ENCODE data around the gene CELF2.
"Not testable (repeated sequence)": the region's sequence is repeated elsewhere in the genome, so short reads cannot be mapped to it uniquely, and the experiment has no call there.

CELF2 gene

DNA sequence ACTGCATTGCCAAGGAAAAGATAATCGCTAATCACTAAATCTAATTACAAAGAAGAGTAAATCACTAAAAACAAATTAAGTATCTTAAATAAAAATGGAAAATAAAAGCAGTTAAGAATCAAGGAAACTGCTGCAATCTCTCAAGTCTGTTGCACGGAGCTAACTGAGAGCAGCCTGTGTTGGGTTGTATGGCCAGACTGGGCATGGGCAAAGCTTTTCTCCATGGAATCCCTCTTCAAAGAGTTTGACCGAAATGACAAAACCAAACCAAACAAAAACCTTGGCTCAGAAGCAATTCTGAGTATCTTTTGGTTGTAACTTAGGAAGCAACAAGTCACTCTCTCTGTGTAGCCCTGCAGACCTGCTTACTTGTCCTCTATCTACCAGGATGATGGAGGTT, 78.8 kb downstream of the CELF2 start:
- DNase-seq (ENCODE audit: low spot score) = no peak

GRCh38 chr10:11097686-11098085, 80.0 kb downstream of the CELF2 start:
- DNase-seq (ENCODE audit: low spot score) = no peak

GRCh38 chr10:11098666-11099065, 81.0 kb downstream of the CELF2 start:
- no peak for DNase-seq (ENCODE audit: low spot score)

- DNase-seq (ENCODE audit: low spot score) = peak; percentile 18
Measured at GRCh38 chr10:11104772-11105675, 87.4 kb downstream of the CELF2 start.

GRCh38 chr10:11105676-11106004, 88.0 kb downstream of the CELF2 start:
- no peak for DNase-seq (ENCODE audit: low spot score)

GRCh38 chr10:11106621-11107374, 89.1 kb downstream of the CELF2 start:
- DNase-seq (ENCODE audit: low spot score) = no peak

DNA sequence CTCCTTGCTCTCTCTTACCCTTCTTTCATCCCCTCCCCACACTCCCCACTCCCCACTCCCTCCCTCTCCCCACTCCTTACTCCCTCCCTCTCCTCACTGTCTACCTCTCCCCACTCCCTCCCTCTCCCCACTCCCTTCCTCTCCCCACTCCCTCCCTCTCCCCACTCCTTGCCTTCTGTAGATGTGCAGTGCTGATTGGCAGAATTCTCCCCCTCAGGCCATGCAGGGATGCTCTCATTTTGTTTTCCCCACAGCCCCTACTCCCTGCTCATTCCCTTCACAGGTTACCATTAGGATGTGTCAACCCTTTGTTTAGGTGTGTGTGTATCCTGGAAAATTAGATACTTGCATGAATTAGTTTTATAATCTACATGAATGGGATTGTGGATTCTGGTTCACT, 90.3 kb downstream of the CELF2 start:
- no peak for DNase-seq (ENCODE audit: low spot score)

- no peak for DNase-seq (ENCODE audit: low spot score)
Measured at GRCh38 chr10:11108356-11108755, 90.7 kb downstream of the CELF2 start.

GRCh38 chr10:11109590-11109989, 91.9 kb downstream of the CELF2 start:
- no peak for DNase-seq (ENCODE audit: low spot score)

- no peak for DNase-seq (ENCODE audit: low spot score)
Measured at GRCh38 chr10:11110539-11110938, 92.9 kb downstream of the CELF2 start.

- no peak for DNase-seq (ENCODE audit: low spot score)
Measured at GRCh38 chr10:11111490-11111889, 93.8 kb downstream of the CELF2 start.

DNA sequence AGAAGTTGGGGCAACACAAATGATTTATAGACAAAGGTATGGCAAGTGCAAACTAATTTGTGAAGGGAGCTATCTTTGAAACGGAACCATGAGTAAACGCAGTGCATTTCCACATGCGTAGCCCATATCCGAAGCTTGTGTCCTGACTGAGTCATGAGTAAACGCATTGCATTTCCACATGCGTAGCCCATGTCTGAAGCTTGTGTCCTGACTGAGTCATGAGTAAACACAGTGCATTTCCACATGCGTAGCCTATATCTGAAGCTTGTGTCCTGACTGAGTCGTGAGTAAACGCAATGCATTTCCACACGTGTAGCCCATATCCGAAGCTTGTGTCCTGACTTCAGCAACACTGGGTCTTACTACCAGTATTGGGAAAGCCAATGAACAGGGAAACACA, 95.0 kb downstream of the CELF2 start:
- no peak for DNase-seq (ENCODE audit: low spot score)

DNA sequence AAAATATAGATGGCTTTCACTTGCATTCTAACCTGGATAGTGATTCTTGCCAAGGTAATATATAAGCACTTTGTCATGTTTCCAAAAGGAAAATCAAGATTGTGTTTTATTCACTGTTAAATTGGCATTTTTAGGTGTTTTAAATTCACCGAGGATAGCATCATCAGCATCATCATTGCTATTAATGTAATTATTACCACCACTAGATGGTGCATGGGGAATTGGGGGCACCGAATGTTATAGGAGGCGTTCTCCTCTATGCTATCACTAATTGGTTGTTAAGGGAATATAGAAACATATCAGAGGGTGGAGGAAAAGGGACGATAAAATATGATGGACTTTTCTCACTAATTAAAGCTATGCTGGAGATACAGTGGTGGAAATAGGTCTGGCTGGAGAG, 95.5 kb downstream of the CELF2 start:
- no peak for DNase-seq (ENCODE audit: low spot score)

GRCh38 chr10:11114269-11114668, 96.6 kb downstream of the CELF2 start:
- no peak for DNase-seq (ENCODE audit: low spot score)

- no peak for DNase-seq (ENCODE audit: low spot score)
Measured at GRCh38 chr10:11115337-11115736, 97.7 kb downstream of the CELF2 start.

GRCh38 chr10:11116361-11116760, 98.7 kb downstream of the CELF2 start:
- no peak for DNase-seq (ENCODE audit: low spot score)

- DNase-seq (ENCODE audit: low spot score) = no peak
Measured at GRCh38 chr10:11116817-11117216, 99.1 kb downstream of the CELF2 start.

- no peak for DNase-seq (ENCODE audit: low spot score)
Measured at GRCh38 chr10:11118686-11119085, 101.0 kb downstream of the CELF2 start.

DNA sequence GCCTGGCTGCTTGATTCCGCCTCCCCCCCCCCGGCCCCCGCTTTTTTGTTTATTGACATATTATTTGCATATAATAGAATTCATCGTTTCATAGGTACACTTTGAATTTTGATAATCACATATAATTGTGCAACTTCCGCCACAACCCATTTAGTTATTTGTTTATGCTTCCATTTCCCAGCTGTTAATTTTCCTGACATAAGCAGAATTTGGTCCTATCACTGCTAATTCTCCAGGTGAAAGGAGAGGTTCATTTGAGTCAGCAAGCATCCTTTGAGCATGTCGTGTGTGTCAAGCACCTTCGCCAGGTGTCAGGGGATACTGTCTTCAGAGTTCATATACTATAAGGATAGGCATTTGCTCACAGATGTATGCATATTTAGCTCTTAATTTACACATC, 102.2 kb downstream of the CELF2 start:
- DNase-seq (ENCODE audit: low spot score) = no peak

DNA sequence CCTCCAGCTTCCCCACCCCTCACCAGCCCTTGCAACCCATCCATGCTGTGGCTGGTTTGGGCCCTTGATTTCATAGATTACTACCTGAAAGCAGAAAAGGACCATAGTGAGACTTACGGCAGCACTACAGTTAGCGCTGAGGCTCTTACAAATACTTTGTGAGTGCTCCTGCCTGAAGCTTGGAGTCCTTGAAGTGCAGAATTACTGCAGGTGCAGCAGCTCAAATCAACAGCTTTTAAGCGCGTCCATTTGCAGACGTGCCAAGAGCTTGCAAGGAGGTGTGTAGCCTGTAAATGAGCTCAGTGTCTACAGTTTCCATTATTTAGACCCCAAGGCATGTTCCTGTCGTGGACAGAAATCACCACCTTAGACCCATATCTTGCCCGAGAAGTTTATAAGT, 103.0 kb downstream of the CELF2 start:
- no peak for DNase-seq (ENCODE audit: low spot score)

DNA sequence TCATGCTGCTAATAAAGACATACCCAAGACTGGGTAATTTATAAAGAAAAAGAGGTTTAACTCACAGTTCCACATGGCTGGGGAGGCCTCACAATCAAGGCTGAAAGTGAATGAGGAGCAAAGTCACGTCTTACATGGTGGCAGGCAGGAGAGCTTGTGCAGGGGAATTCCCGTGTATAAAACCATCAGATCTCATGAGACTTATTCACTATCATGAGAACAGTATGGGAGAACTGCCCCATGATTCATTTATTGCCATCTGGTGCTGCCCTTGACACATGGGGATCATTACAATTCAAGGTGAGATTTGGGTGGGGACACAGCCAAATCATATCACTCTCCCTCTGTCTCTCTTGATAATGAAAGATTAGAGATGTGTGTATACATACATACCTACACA, 106.2 kb downstream of the CELF2 start:
- DNase-seq (ENCODE audit: low spot score) = not testable (repeated sequence)

DNA sequence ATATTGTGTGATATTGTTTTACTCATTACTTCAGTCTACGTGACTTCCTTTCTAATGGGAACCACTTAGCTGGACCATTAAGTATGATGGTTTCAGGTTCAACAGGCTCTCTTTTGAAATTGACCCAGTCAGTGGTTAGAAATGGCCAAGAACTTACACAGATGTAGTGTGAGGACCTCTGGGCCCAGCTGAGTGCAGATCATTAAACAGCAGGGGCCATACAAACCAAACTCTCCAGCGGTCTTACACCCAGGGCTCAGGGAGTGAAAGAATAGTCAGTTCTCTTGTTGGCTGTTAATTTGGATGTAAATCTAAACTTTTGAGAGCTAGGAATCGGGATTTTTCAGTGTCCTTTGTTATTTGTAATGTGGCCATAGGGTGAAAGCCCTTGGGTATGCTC, 107.3 kb downstream of the CELF2 start:
- no peak for DNase-seq (ENCODE audit: low spot score)

GRCh38 chr10:11127017-11127416, 109.3 kb downstream of the CELF2 start:
- DNase-seq (ENCODE audit: low spot score) = not testable (repeated sequence)
